Small intestine (tissue), 4 donors: ENCODE results near the gene AKAP12. TPM values are rescaled to one million over a fixed set of nuclear protein-coding genes. Genes with fewer than 3 reads are reported as not detected.

ENCODE experiments used
- polyA plus RNA-seq, 4 donors: library from polyadenylated mRNA; stranded (reverse) in 3 of 4; unstranded in 1 of 4; fragments of 200-250 nt in 3 of 4; fragments of 120-200 nt in 1 of 4; gene quantifications; one replicate each; pipeline versions ENCODE4 v1.2.1 to v1.2.3, GENCODE V29; 2013
- donor health status: healthy with polysubstance abuse.
- donor health status: Bipolar disorder and iron deficiency.
- donor health status: healthy.

The AKAP12 gene
- polyA plus RNA-seq, 4 donors, result 0.67 to 23.3 (median 7.2) TPM

Other genes with a start within 250 kb of the AKAP12 start
- gene ZBTB2, start 151.6 kb downstream of the AKAP12 start, polyA plus RNA-seq, result 10 to 100 TPM in 1 of 4 donors, 1 to 10 TPM in 3; 7.1 to 14.7 (median 8.4) TPM
- gene RMND1, start 212.2 kb downstream of the AKAP12 start, polyA plus RNA-seq, result 10 to 100 TPM; 17.5 to 53.6 (median 32.3) TPM